Epidermal melanocyte (primary cell): ENCODE data around the gene ELK4.

Source experiments
- DNase-seq: peaks from one replicate; pipeline ENCODE4 v3.0.0; 2011; ENCODE audit warnings: low spot score; ENCODE audit not compliant: insufficient read length

Gene ELK4

GRCh38 chr1:205583461-205584130 is 48.2 kb downstream of the ELK4 start:
- no peak for DNase-seq

- no peak for DNase-seq
These were observed 49.1 kb downstream of the ELK4 start for GRCh38 chr1:205582471-205583291.

- DNase-seq, result no peak
These were observed 49.8 kb downstream of the ELK4 start for GRCh38 chr1:205582046-205582445.

GRCh38 chr1:205581321-205581980 is 50.4 kb downstream of the ELK4 start:
- no peak for DNase-seq

- DNase-seq, result no peak
These were observed 51.0 kb downstream of the ELK4 start for GRCh38 chr1:205580923-205581180.

- DNase-seq, result no peak
These were observed 51.5 kb downstream of the ELK4 start for GRCh38 chr1:205580140-205580922.

GRCh38 chr1:205579711-205580110 is 52.1 kb downstream of the ELK4 start:
- no peak for DNase-seq

- DNase-seq, result no peak
These were observed 52.8 kb downstream of the ELK4 start for GRCh38 chr1:205578780-205579571.

GRCh38 chr1:205577874-205578658 is 53.7 kb downstream of the ELK4 start:
- no peak for DNase-seq

GRCh38 chr1:205576805-205577761 is 54.7 kb downstream of the ELK4 start:
- DNase-seq, result no peak

- no peak for DNase-seq
These were observed 55.8 kb downstream of the ELK4 start for GRCh38 chr1:205576011-205576410.

GRCh38 chr1:205575294-205575885 is 56.4 kb downstream of the ELK4 start:
- no peak for DNase-seq

GRCh38 chr1:205572421-205572820 is 59.4 kb downstream of the ELK4 start:
- DNase-seq, result no peak

- no peak for DNase-seq
These were observed 60.1 kb downstream of the ELK4 start for GRCh38 chr1:205571747-205572146.

- DNase-seq, result no peak
These were observed 60.8 kb downstream of the ELK4 start for GRCh38 chr1:205570796-205571537.

GRCh38 chr1:205570173-205570501 is 61.7 kb downstream of the ELK4 start:
- no peak for DNase-seq

GRCh38 chr1:205569411-205570172 is 62.2 kb downstream of the ELK4 start:
- DNase-seq, result no peak
